Measurements from ENCODE around the gene CES5A.

Gene CES5A

GRCh38 chr16:55912022-55912421, 36.8 kb upstream of the CES5A start:
- POLR2A ChIA-PET = no interaction called here
- no peak for TF ChIP-seq CTCF (IDR thresholded peaks at IDR 0.05; ENCODE audit: insufficient read depth, low read length, missing control alignments)
- CTCF ChIA-PET = no interaction called here
- DNase-seq (ENCODE audit: low read depth, low spot score) = no peak
- H3K4me3 ChIP-seq (ENCODE audit: low read depth, low read length) = no peak overlapping the region

GRCh38 chr16:55911616-55912015, 36.4 kb upstream of the CES5A start:
- no peak for TF ChIP-seq CTCF (IDR thresholded peaks at IDR 0.05; ENCODE audit: insufficient read depth, low read length, missing control alignments)
- no peak for DNase-seq (ENCODE audit: low read depth, low spot score)
- ChIA-PET POLR2A (no interaction called here), CTCF (no interaction called here)
- H3K4me3 ChIP-seq (ENCODE audit: low read depth, low read length) = no peak overlapping the region

- DNase-seq (ENCODE audit: low read depth, low spot score) = no peak
- ChIA-PET POLR2A (no interaction called here), CTCF (interaction anchor here (0.6 kb wide), 1 partner anchor 35 kb away, joined by 3 read pairs; no protein-coding TSS in a partner anchor)
- no peak for TF ChIP-seq CTCF (IDR thresholded peaks at IDR 0.05; ENCODE audit: insufficient read depth, low read length, missing control alignments)
- no peak overlapping the region for H3K4me3 ChIP-seq (ENCODE audit: low read depth, low read length)
Observed at GRCh38 chr16:55909876-55910275, 34.7 kb upstream of the CES5A start.

GRCh38 chr16:55908641-55909040, 33.5 kb upstream of the CES5A start:
- no peak for DNase-seq (ENCODE audit: low read depth, low spot score)
- POLR2A ChIA-PET = no interaction called here

GRCh38 chr16:55907661-55908060, 32.5 kb upstream of the CES5A start:
- no peak for TF ChIP-seq CTCF (IDR thresholded peaks at IDR 0.05; ENCODE audit: insufficient read depth, low read length, missing control alignments)
- DNase-seq (ENCODE audit: low read depth, low spot score) = no peak
- H3K4me3 ChIP-seq (ENCODE audit: low read depth, low read length) = no peak overlapping the region
- ChIA-PET POLR2A (no interaction called here), CTCF (no interaction called here)

More at GRCh38 chr16:55908641-55909040, 33.5 kb upstream of the CES5A start:
- H3K4me3 ChIP-seq (ENCODE audit: low read depth, low read length) = no peak overlapping the region
- TF ChIP-seq CTCF (IDR thresholded peaks at IDR 0.05; ENCODE audit: insufficient read depth, low read length, missing control alignments) = no peak
- CTCF ChIA-PET = no interaction called here

- DNase-seq (ENCODE audit: low read depth, low spot score) = no peak
- no peak overlapping the region for H3K4me3 ChIP-seq (ENCODE audit: low read depth, low read length)
- POLR2A ChIA-PET = interaction anchor here (0.6 kb wide), 1 partner anchor 12 kb away, joined by 3 read pairs; no protein-coding TSS in a partner anchor
- CTCF ChIA-PET = no interaction called here
- no peak for TF ChIP-seq CTCF (IDR thresholded peaks at IDR 0.05; ENCODE audit: insufficient read depth, low read length, missing control alignments)
Observed at GRCh38 chr16:55906123-55906522, 30.9 kb upstream of the CES5A start.

Data from AG04449 (cell line).